ENCODE results near the gene SFT2D3. TPM values are rescaled to one million over a fixed set of nuclear protein-coding genes. Genes with fewer than 3 reads are reported as not detected.

The SFT2D3 gene
- total and polyA plus RNA-seq, 4 donors: 2.4 to 4.9 (median 4.7) TPM; not detected in 1

- 91% methylated on average over 14 of the region's 14 CpGs for WGBS
- peak overlapping the region in 1 of 2 donors; percentile 67 for H3K27ac ChIP-seq (ENCODE audit: low read depth in 1 of 2, low read length in 2 of 2)
Measured at GRCh38 chr2:127706215-127706990, 5.1 kb downstream of the SFT2D3 start.

More at GRCh38 chr2:127706215-127706990, 5.1 kb downstream of the SFT2D3 start:
- Histone ChIP-seq H3K9me3 (ENCODE audit: control insufficient read depth in 4 of 4, low read length in 3 of 4) (no peaks in the 10 kb centered on the region), H3K4me3 (ENCODE audit: low read depth in 1 of 3, low read length in 3 of 3) (no peak overlapping the region), H3K27me3 (ENCODE audit: control insufficient read depth in 4 of 4, insufficient read depth in 4 of 4, low read length in 3 of 4) (no peaks in the 10 kb centered on the region), H3K36me3 (ENCODE audit: control insufficient read depth in 4 of 4, insufficient read depth in 3 of 4, low read depth in 1 of 4, low read length in 3 of 4) (peaks cover 5 to 24% (median 21%) of the 10 kb centered on the region in 4 donors), H3K9ac (ENCODE audit: low read depth in 1 of 2, low read length in 2 of 2) (no peak overlapping the region), H3K4me1 (ENCODE audit: control insufficient read depth in 4 of 4, insufficient read depth in 4 of 4, low read length in 3 of 4) (peaks cover 10 to 32% (median 23%) of the 10 kb centered on the region in 4 donors)
- no peak for DNase-seq (ENCODE audit: low spot score)
- TF ChIP-seq FOXA2 (IDR thresholded peaks at IDR 0.05) (no peak), EGR1 (IDR thresholded peaks at IDR 0.05; ENCODE audit: low read depth in 2 of 2) (no peak), MAX (IDR thresholded peaks at IDR 0.05) (no peak), TAF1 (conservative IDR thresholded peaks at IDR 0.05) (no peak), CTCF (IDR thresholded peaks at IDR 0.05; ENCODE audit: low read depth, low read length, missing input control) (no peak), RAD21 (IDR thresholded peaks at IDR 0.05) (no peak), NR2F2 (IDR thresholded peaks at IDR 0.05) (no peak), SP1 (IDR thresholded peaks at IDR 0.05) (no peak), ATF3 (IDR thresholded peaks at IDR 0.05) (no peak), GABPA (IDR thresholded peaks at IDR 0.05 in 1 of 2, conservative IDR thresholded peaks at IDR 0.05 in 1 of 2) (no peak), REST (IDR thresholded peaks at IDR 0.05) (no peak), HNF4G (IDR thresholded peaks at IDR 0.05) (no peak), RXRA (IDR thresholded peaks at IDR 0.05) (no peak), HNF4A (conservative IDR thresholded peaks at IDR 0.05) (no peak), JUND (IDR thresholded peaks at IDR 0.05) (no peak), YY1 (IDR thresholded peaks at IDR 0.05) (no peak)
